Measurements from ENCODE around the gene BMP5. TPM values are rescaled to one million over a fixed set of nuclear protein-coding genes. Genes with fewer than 3 reads are reported as not detected.

Gene BMP5
- total and polyA plus RNA-seq, 2 donors (not counting 3 experiments of a cell fraction or from before 2014, with no cell fraction given): not detected

DNA sequence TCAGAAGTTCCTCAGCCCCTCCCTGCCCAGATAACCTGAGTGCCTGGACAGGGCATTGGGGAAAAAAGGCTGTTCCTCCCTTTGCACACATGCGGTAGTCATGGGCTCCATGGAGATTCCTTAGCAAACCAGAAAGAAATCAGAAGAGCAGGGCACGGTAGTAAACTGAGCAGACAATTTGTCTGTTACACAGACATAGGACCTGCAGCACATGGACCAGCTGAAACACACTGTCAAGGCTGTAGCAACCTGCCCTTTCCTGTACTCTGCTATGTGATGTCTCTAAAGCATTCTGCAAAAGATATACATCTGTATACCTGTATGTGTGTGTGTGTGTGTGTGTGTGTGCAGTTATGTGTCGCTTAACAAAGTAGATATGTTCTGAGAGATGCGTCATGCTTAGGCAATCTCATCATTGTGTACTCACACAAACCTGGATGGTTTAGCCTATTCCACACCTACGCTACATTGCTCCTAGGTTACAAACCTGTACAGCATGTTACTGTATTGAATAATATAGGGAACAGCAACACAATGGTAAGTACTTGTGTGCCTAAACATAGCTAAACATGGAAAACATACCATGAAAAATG, 44.4 kb upstream of the BMP5 start:
- Histone ChIP-seq H3K9me1 (replicated peaks; ENCODE audit: control insufficient read depth, extremely low read depth, insufficient read depth, low read length) (no peaks in the 10 kb centered on the region), H2AFZ (ENCODE audit: low read depth, low read length) (no peak overlapping the region), H3K4me3 (replicated peaks in 1 of 3; ENCODE audit: insufficient read depth in 1 of 3, low read depth in 1 of 3, low read length in 3 of 3) (no peak overlapping the region), H3K9ac (replicated peaks; ENCODE audit: extremely low read depth, insufficient read depth, low read length) (no peak overlapping the region), H3K4me1 (ENCODE audit: control insufficient read depth, extremely low read depth, insufficient read depth, low read length) (no peaks in the 10 kb centered on the region), H4K20me1 (replicated peaks; ENCODE audit: control insufficient read depth, extremely low read depth, insufficient read depth, low read length) (no peaks in the 10 kb centered on the region), H3K9me3 (replicated peaks; ENCODE audit: control insufficient read depth, insufficient read depth, low read length) (no peaks in the 10 kb centered on the region), H3K36me3 (ENCODE audit: control insufficient read depth in 2 of 2, extremely low read depth in 1 of 2, insufficient read depth in 2 of 2, low read length in 2 of 2) (no peaks in the 10 kb centered on the region), H3K4me2 (ENCODE audit: insufficient read depth, low read length) (no peak overlapping the region), H3K27me3 (ENCODE audit: control insufficient read depth in 2 of 2, insufficient read depth in 2 of 2, low read length in 2 of 2) (no peaks in the 10 kb centered on the region), H3K27ac (ENCODE audit: insufficient read depth, low read depth, low read length) (no peak overlapping the region), H3K79me2 (ENCODE audit: control insufficient read depth, insufficient read depth, low read length) (no peaks in the 10 kb centered on the region)
- ChIA-PET CTCF (no interaction called here), POLR2A (no interaction called here)
- no TSS peak for BruUV-seq (replicated peaks)
- intact Hi-C loops (cut with micrococcal nuclease) (no loop called here), dilution Hi-C loops (cut with MboI; ENCODE audit: extremely low pct_ligation_motif_present, low sequenced_read_pairs) (no loop called here)
- FAIRE-seq: no peak
- DNase-seq (ENCODE audit: low read depth, low spot score): no peak
- no peak for TF ChIP-seq GATA2 (IDR thresholded peaks at IDR 0.05; ENCODE audit: insufficient read depth, insufficient read length, low read depth, low read length)
- TF ChIP-seq, protein P1, sequence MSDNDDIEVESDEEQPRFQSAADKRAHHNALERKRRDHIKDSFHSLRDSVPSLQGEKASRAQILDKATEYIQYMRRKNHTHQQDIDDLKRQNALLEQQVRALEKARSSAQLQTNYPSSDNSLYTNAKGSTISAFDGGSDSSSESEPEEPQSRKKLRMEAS (IDR thresholded peaks at IDR 0.05; ENCODE audit: insufficient read depth, insufficient read length): no peak
- TF ChIP-seq, protein P2, sequence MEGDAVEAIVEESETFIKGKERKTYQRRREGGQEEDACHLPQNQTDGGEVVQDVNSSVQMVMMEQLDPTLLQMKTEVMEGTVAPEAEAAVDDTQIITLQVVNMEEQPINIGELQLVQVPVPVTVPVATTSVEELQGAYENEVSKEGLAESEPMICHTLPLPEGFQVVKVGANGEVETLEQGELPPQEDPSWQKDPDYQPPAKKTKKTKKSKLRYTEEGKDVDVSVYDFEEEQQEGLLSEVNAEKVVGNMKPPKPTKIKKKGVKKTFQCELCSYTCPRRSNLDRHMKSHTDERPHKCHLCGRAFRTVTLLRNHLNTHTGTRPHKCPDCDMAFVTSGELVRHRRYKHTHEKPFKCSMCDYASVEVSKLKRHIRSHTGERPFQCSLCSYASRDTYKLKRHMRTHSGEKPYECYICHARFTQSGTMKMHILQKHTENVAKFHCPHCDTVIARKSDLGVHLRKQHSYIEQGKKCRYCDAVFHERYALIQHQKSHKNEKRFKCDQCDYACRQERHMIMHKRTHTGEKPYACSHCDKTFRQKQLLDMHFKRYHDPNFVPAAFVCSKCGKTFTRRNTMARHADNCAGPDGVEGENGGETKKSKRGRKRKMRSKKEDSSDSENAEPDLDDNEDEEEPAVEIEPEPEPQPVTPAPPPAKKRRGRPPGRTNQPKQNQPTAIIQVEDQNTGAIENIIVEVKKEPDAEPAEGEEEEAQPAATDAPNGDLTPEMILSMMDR (IDR thresholded peaks at IDR 0.05; ENCODE audit: extremely low read depth in 1 of 2, insufficient read depth in 1 of 2, low read depth in 1 of 2, low read length in 2 of 2): no peak
- no peak for TF ChIP-seq FOS (IDR thresholded peaks at IDR 0.05; ENCODE audit: borderline replicate concordance, insufficient read depth, low read length)
- no peak for TF ChIP-seq MYC (IDR thresholded peaks at IDR 0.05; ENCODE audit: low read depth, low read length)
- no peak for TF ChIP-seq POLR2A (IDR thresholded peaks at IDR 0.05; ENCODE audit: low read depth, low read length)
- TF ChIP-seq POLR2AphosphoS5 (IDR thresholded peaks at IDR 0.05; ENCODE audit: insufficient read depth, low read depth, low read length): no peak
- TF ChIP-seq EZH2 (IDR thresholded peaks at IDR 0.05; ENCODE audit: borderline replicate concordance, low read depth, low read length, severe bottlenecking): no peak
- no peak for TF ChIP-seq JUN (IDR thresholded peaks at IDR 0.05; ENCODE audit: borderline replicate concordance, insufficient read depth, insufficient read length, low read depth)

Data from endothelial cell of umbilical vein (primary cell).